ENCODE measurements around the gene SPTBN4. TPM values are rescaled to one million over a fixed set of nuclear protein-coding genes. Genes with fewer than 3 reads are reported as not detected.
"Not testable (repeated sequence)": the region's sequence is repeated elsewhere in the genome, so short reads cannot be mapped to it uniquely, and the experiment has no call there.

SPTBN4 gene
- total RNA-seq, 4 donors from 2014 or later = 0.30 to 1.2 (median 0.71) TPM

- TF ChIP-seq EP300 (IDR thresholded peaks at IDR 0.05) (no peak), CTCF (IDR thresholded peaks at IDR 0.05) (no peak), POLR2A (IDR thresholded peaks at IDR 0.05) (no peak), POLR2AphosphoS5 (IDR thresholded peaks at IDR 0.05) (no peak)
- no peak for DNase-seq (ENCODE audit: low spot score in 2 of 2)
- H3K36me3 ChIP-seq = peaks cover 10% of the 10 kb centered on the region
- H3K9me3 ChIP-seq = no peaks in the 10 kb centered on the region
- peak overlapping the region; percentile 97 for H3K27ac ChIP-seq
- peak overlapping the region; percentile 73 for H3K4me3 ChIP-seq
- 88% methylated on average over 6 of the region's 6 CpGs for WGBS
- no peaks in the 10 kb centered on the region for H3K27me3 ChIP-seq
- peaks cover 44% of the 10 kb centered on the region for H3K4me1 ChIP-seq
Observed at GRCh38 chr19:40423938-40424337, 42.9 kb upstream of the SPTBN4 start.

- WGBS = under 1% methylated on average over 16 of the region's 28 CpGs
- Histone ChIP-seq H3K4me1 (peaks cover 44% of the 10 kb centered on the region), H3K4me3 (peak overlapping the region; percentile 73), H3K27me3 (no peaks in the 10 kb centered on the region), H3K36me3 (peaks cover 10% of the 10 kb centered on the region), H3K9me3 (no peaks in the 10 kb centered on the region), H3K27ac (peak overlapping the region; percentile 97)
- no peak for DNase-seq (ENCODE audit: low spot score in 2 of 2)
- TF ChIP-seq POLR2AphosphoS5 (IDR thresholded peaks at IDR 0.05) (no peak), EP300 (IDR thresholded peaks at IDR 0.05) (no peak), CTCF (IDR thresholded peaks at IDR 0.05) (no peak), POLR2A (IDR thresholded peaks at IDR 0.05) (no peak)
Observed at GRCh38 chr19:40424637-40425449, 42.0 kb upstream of the SPTBN4 start.

GRCh38 chr19:40425450-40426287 lies 41.1 kb upstream of the SPTBN4 start, which contains the start of gene SERTAD1:
TSS of gene SERTAD1 (minus strand) at chr19:40425992. CDS start at chr19:40423546, 2,446 bp downstream.
- Histone ChIP-seq H3K36me3 (peaks cover 10% of the 10 kb centered on the region), H3K27ac (peak within 1 kb of the TSS; percentile 97), H3K9me3 (no peaks in the 10 kb centered on the region), H3K27me3 (no peaks in the 10 kb centered on the region), H3K4me3 (peak within 1 kb of the TSS; percentile 73), H3K4me1 (peaks cover 44% of the 10 kb centered on the region)
- WGBS = under 1% methylated on average over 35 of the region's 75 CpGs
- TF ChIP-seq EP300 (IDR thresholded peaks at IDR 0.05) = no peak
- TF ChIP-seq CTCF (IDR thresholded peaks at IDR 0.05) = peak; percentile 60 to 76
- peak; percentile 77 to 99 for TF ChIP-seq POLR2A (IDR thresholded peaks at IDR 0.05)
- peak; percentile 14 to 90 (median 31) for TF ChIP-seq POLR2AphosphoS5 (IDR thresholded peaks at IDR 0.05)
- peak; percentile 100 for DNase-seq (ENCODE audit: low spot score in 2 of 2)

- 86% methylated on average over 7 of the region's 7 CpGs for WGBS
- H3K27me3 ChIP-seq; H3K4me3 ChIP-seq; H3K9me3 ChIP-seq; DNase-seq (ENCODE audit: low spot score in 2 of 2); H3K36me3 ChIP-seq; H3K27ac ChIP-seq: not testable (repeated sequence)
- H3K4me1 ChIP-seq = peaks cover 35% of the 10 kb centered on the region
Observed at GRCh38 chr19:40428197-40428596, 38.6 kb upstream of the SPTBN4 start.

GRCh38 chr19:40430242-40430641 lies 36.6 kb upstream of the SPTBN4 start:
- H3K9me3 ChIP-seq; DNase-seq (ENCODE audit: low spot score in 2 of 2); H3K36me3 ChIP-seq; H3K27ac ChIP-seq; H3K4me3 ChIP-seq; H3K27me3 ChIP-seq: not testable (repeated sequence)
- 85% methylated on average over 8 of the region's 10 CpGs for WGBS
- H3K4me1 ChIP-seq = peaks cover 33% of the 10 kb centered on the region

GRCh38 chr19:40431698-40432097 lies 35.1 kb upstream of the SPTBN4 start:
- 87% methylated on average over 3 of the region's 3 CpGs for WGBS
- Histone ChIP-seq H3K9me3 (no peaks in the 10 kb centered on the region), H3K36me3 (no peaks in the 10 kb centered on the region), H3K27me3 (no peaks in the 10 kb centered on the region), H3K27ac (no peak overlapping the region), H3K4me1 (peaks cover 26% of the 10 kb centered on the region), H3K4me3 (no peak overlapping the region)
- no peak for TF ChIP-seq CTCF (IDR thresholded peaks at IDR 0.05)
- TF ChIP-seq POLR2AphosphoS5 (IDR thresholded peaks at IDR 0.05) = no peak
- no peak for DNase-seq (ENCODE audit: low spot score in 2 of 2)

- not testable (repeated sequence) for H3K27me3 ChIP-seq; H3K36me3 ChIP-seq; H3K9me3 ChIP-seq; DNase-seq (ENCODE audit: low spot score in 2 of 2)
- H3K4me3 ChIP-seq = peak overlapping the region; percentile 53
- H3K27ac ChIP-seq = peak overlapping the region; percentile 95
- H3K4me1 ChIP-seq = peaks cover 25% of the 10 kb centered on the region
- WGBS = 25% methylated on average over 7 of the region's 7 CpGs
Observed at GRCh38 chr19:40432760-40433159, 34.0 kb upstream of the SPTBN4 start.
